A549 (cell line): ENCODE results near the gene C21orf58. TPM values are rescaled to one million over a fixed set of nuclear protein-coding genes. Genes with fewer than 3 reads are reported as not detected.

Experiments used
- ATAC-seq, 2 experiments: fragments of 200-7000 bp in 1 of 2; fragments of >200 bp in 1 of 2; cut with Nextera tagmentation in 1 of 2; cut with Tn5 transposase in 1 of 2; 3 replicates each; pipeline versions ENCODE4 v1.8.0 to v1.9.1; 2018 to 2020; ENCODE audit warnings: mild to moderate bottlenecking in 1 of 2, moderate library complexity in 1 of 2
- CTCF ChIA-PET: fragments of 300-600 bp; sonication (Branson Sonifier 250); formaldehyde crosslinking; extraction: SDS; loops from one replicate; lab custom pipeline; 2021; ENCODE audit warnings: antibody characterized with exemption, inconsistent platforms; lab: Yijun Ruan, JAX
- POLR2A ChIA-PET: fragments of 350-600 bp; formaldehyde crosslinking; extraction: SDS; loops from one replicate; lab custom pipeline; 2021; ENCODE audit warnings: antibody characterized with exemption, inconsistent platforms; lab: Yijun Ruan, JAX
- DNase-seq, 2 experiments: peaks; one replicate each; pipeline versions ENCODE4 v3.0.0 to v3.0.0-alpha.2; 2011 to 2016; ENCODE audit warnings: low read depth in 1 of 2, low spot score in 1 of 2
- FAIRE-seq: peaks from 2 replicates; lab custom pipeline; 2011; peaks lifted over from hg19 to GRCh38; lab: Jason Lieb, UNC
- H3K27ac ChIP-seq, 2 experiments: fragments of >200 bp; sonication (Bioruptor Twin); formaldehyde crosslinking; 3 replicates each; pipeline ENCODE4 v1.5.1; 2016 to 2017
- H3K4me1 ChIP-seq: fragments of >200 bp; sonication (Bioruptor Twin); formaldehyde crosslinking; 3 replicates; pipeline ENCODE4 v1.6.1; 2016
- H3K4me2 ChIP-seq: fragments of >200 bp; sonication (Bioruptor Twin); formaldehyde crosslinking; 3 replicates; pipeline ENCODE4 v1.6.1; 2016
- H3K4me3 ChIP-seq: fragments of >200 bp; sonication (Bioruptor Twin); formaldehyde crosslinking; 3 replicates; pipeline ENCODE4 v1.5.1; 2016
- H3K9me3 ChIP-seq: fragments of >200 bp; sonication (Bioruptor Twin); formaldehyde crosslinking; 3 replicates; pipeline ENCODE4 v1.6.1; 2016
- ATOH8 ChIP-seq: fragments of 250-450 bp; sonication (Bioruptor Pico); IDR thresholded peaks from 2 replicates; pipeline ENCODE4 v1.5.0; 2020; ENCODE audit warnings: low read depth, mild to moderate bottlenecking, moderate library complexity
- CBX2 ChIP-seq: fragments of 200-600 bp; sonication (generic); IDR thresholded peaks from 2 replicates; pipeline ENCODE4 v1.6.1; 2016; ENCODE audit warnings: low read depth, mild to moderate bottlenecking, borderline replicate concordance
- CEBPB ChIP-seq, 2 experiments: fragments of >200 bp in 1 of 2; sonication (Bioruptor Twin) in 1 of 2; formaldehyde crosslinking in 1 of 2; IDR thresholded peaks; 2 replicates each; pipeline ENCODE4 v1.6.1; 2012 to 2016
- CHD2 ChIP-seq: fragments of 150-350 bp; IDR thresholded peaks from 2 replicates; pipeline ENCODE4 v1.6.1; 2014; ENCODE audit warnings: low read length; ENCODE audit not compliant: partially characterized antibody
- ELK1 ChIP-seq: fragments of 150-350 bp; IDR thresholded peaks from 2 replicates; pipeline ENCODE4 v1.6.1; 2014; ENCODE audit warnings: low read depth, mild to moderate bottlenecking, low read length
- EP300 ChIP-seq, 2 experiments: fragments of >200 bp; sonication (Bioruptor Twin); formaldehyde crosslinking; IDR thresholded peaks; 2 replicates in 1 of 2; 3 replicates in 1 of 2; pipeline ENCODE4 v1.6.1; 2016 to 2017
- FOSB ChIP-seq: fragments of 250-450 bp; sonication (Bioruptor Pico); IDR thresholded peaks from 2 replicates; pipeline ENCODE4 v1.5.0; 2020; ENCODE audit warnings: mild to moderate bottlenecking, moderate library complexity
- HDAC2 ChIP-seq: fragments of 200-600 bp; sonication (generic); IDR thresholded peaks from 2 replicates; pipeline ENCODE4 v1.6.1; 2016
- HES2 ChIP-seq: fragments of >200 bp; sonication (Bioruptor Twin); formaldehyde crosslinking; IDR thresholded peaks from 2 replicates; pipeline ENCODE4 v1.6.1; 2016
- HOXA7 ChIP-seq: fragments of 250-450 bp; sonication (Bioruptor Pico); IDR thresholded peaks from 2 replicates; pipeline ENCODE4 v1.5.0; 2020; ENCODE audit warnings: mild to moderate bottlenecking, moderate library complexity
- MAFK ChIP-seq: fragments of 450-650 bp; IDR thresholded peaks from 2 replicates; pipeline ENCODE4 v1.6.1; 2014; ENCODE audit not compliant: partially characterized antibody
- NR3C1 ChIP-seq: fragments of >200 bp; sonication (Bioruptor Twin); formaldehyde crosslinking; IDR thresholded peaks from 3 replicates; pipeline ENCODE4 v1.6.1; 2017
- PHF8 ChIP-seq: fragments of 200-600 bp; sonication (generic); IDR thresholded peaks from 2 replicates; pipeline ENCODE4 v1.6.1; 2016; ENCODE audit warnings: low read depth, mild to moderate bottlenecking, antibody characterized with exemption, moderate library complexity, borderline replicate concordance
- POLR2A ChIP-seq: IDR thresholded peaks from 2 replicates; pipeline ENCODE4 v1.6.1; 2012; ENCODE audit warnings: mild to moderate bottlenecking, low read length
- RARB ChIP-seq: fragments of 250-450 bp; sonication (Bioruptor Pico); IDR thresholded peaks from 2 replicates; pipeline ENCODE4 v1.8.0; 2021; ENCODE audit warnings: mild to moderate bottlenecking, moderate library complexity
- RCOR1 ChIP-seq: fragments of 150-350 bp; IDR thresholded peaks from 2 replicates; pipeline ENCODE4 v1.6.1; 2014; ENCODE audit warnings: antibody characterized with exemption, low read length, low read depth
- RFX5 ChIP-seq: fragments of 450-650 bp; IDR thresholded peaks from 2 replicates; pipeline ENCODE4 v1.7.1; 2014; ENCODE audit warnings: antibody characterized with exemption, mild to moderate bottlenecking, moderate library complexity
- RNF2 ChIP-seq: fragments of 200-600 bp; sonication (generic); IDR thresholded peaks from 2 replicates; pipeline ENCODE4 v1.6.1; 2016; ENCODE audit warnings: low read depth, mild to moderate bottlenecking, antibody characterized with exemption, moderate library complexity, borderline replicate concordance
- SMC3 ChIP-seq: fragments of >200 bp; sonication (Bioruptor Twin); formaldehyde crosslinking; IDR thresholded peaks from 3 replicates; pipeline ENCODE4 v1.6.1; 2018; ENCODE audit warnings: inconsistent platforms
- TFCP2L1 ChIP-seq: fragments of 250-450 bp; sonication (Bioruptor Pico); IDR thresholded peaks from 2 replicates; pipeline ENCODE4 v1.5.0; 2021; ENCODE audit warnings: mild to moderate bottlenecking
- ZC3H11A ChIP-seq: fragments of 450-650 bp; IDR thresholded peaks from 2 replicates; pipeline ENCODE4 v1.6.1; 2014; ENCODE audit warnings: antibody characterized with exemption, mild to moderate bottlenecking
- whole genome bisulfite sequencing: methylation state at CpG from one replicate; pipeline ENCODE4 v1.1.6; 2017; ENCODE audit errors: missing lambda C conversion rate; 5-methylcytosine and 5-hydroxymethylcytosine counted together
- polyA plus RNA-seq, 4 experiments: library from polyadenylated mRNA; depleted of rRNA in 3 of 4; stranded (reverse); fragments of >200 nt; fragmentation: RNase III in 1 of 4; extraction: RNeasy Plus Mini Kit Qiagen cat#74134 plus additional on column Dnase treatment in 1 of 4; gene quantifications; 2 replicates in 3 of 4; 3 replicates in 1 of 4; pipeline ENCODE4 v1.2.3, GENCODE V29; 2011 to 2017
- TF ChIP-seq, protein P1 (sequence below): IDR thresholded peaks from 2 replicates; pipeline ENCODE4 v1.6.1; 2012
- TF ChIP-seq, protein P2 (sequence below): fragments of 200-600 bp; sonication (generic); IDR thresholded peaks from 2 replicates; pipeline ENCODE4 v1.6.1; 2016; ENCODE audit warnings: antibody characterized with exemption, mild to moderate bottlenecking, moderate library complexity
- TF ChIP-seq, protein P3 (sequence below): IDR thresholded peaks from 2 replicates; pipeline ENCODE4 v1.6.1; 2012

C21orf58 gene
- polyA plus RNA-seq, 2 of the 4 experiments (the other 2 are of a cell fraction): 3.2 to 8.5 TPM

- H3K27ac ChIP-seq: no peak overlapping the region
- no peak for FAIRE-seq
- ATAC-seq: no peak
- no peak overlapping the region for H3K4me2 ChIP-seq
- H3K4me1 ChIP-seq: no peaks in the 10 kb centered on the region
- TF ChIP-seq MAFK (no peak), SMC3 (no peak), RARB (no peak)
- TF ChIP-seq, all 56 proteins: peak for 0
- 93% methylated on average over 13 of the region's 13 CpGs for WGBS
- no peak overlapping the region for H3K4me3 ChIP-seq
- ChIA-PET POLR2A (no interaction called here), CTCF (interaction anchor here (0.7 to 1.7 kb wide), 2 partner anchors 17 to 46 kb away, joined by 3 to 5 read pairs; partner anchors contain the start of genes MCM3AP and YBEY)
- no peaks in the 10 kb centered on the region for H3K9me3 ChIP-seq
- DNase-seq: no peak
Measured at GRCh38 chr21:46268371-46268770, 55.3 kb downstream of the C21orf58 start.

- H3K9me3 ChIP-seq: no peaks in the 10 kb centered on the region
- POLR2A ChIA-PET: no interaction called here
- no peak overlapping the region for H3K4me3 ChIP-seq
- DNase-seq: no peak
- no peak overlapping the region for H3K27ac ChIP-seq
- no peak overlapping the region for H3K4me2 ChIP-seq
- ATAC-seq: no peak
- CTCF ChIA-PET: interaction anchor here (0.9 to 1.7 kb wide), 2 partner anchors 19 to 26 kb away, joined by 3 to 5 read pairs; partner anchors contain the start of genes MCM3AP and YBEY
- no peaks in the 10 kb centered on the region for H3K4me1 ChIP-seq
- TF ChIP-seq HDAC2 (no peak), RCOR1 (no peak), ZC3H11A (no peak), NR3C1 (no peak), TFCP2L1 (no peak), CEBPB (IDR thresholded peaks at IDR 0.05) (no peak), HES2 (no peak), PHF8 (no peak), ATOH8 (CRISPR knock-in tag) (no peak)
- TF ChIP-seq, protein P1, sequence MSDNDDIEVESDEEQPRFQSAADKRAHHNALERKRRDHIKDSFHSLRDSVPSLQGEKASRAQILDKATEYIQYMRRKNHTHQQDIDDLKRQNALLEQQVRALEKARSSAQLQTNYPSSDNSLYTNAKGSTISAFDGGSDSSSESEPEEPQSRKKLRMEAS: no peak
- TF ChIP-seq, protein P2, sequence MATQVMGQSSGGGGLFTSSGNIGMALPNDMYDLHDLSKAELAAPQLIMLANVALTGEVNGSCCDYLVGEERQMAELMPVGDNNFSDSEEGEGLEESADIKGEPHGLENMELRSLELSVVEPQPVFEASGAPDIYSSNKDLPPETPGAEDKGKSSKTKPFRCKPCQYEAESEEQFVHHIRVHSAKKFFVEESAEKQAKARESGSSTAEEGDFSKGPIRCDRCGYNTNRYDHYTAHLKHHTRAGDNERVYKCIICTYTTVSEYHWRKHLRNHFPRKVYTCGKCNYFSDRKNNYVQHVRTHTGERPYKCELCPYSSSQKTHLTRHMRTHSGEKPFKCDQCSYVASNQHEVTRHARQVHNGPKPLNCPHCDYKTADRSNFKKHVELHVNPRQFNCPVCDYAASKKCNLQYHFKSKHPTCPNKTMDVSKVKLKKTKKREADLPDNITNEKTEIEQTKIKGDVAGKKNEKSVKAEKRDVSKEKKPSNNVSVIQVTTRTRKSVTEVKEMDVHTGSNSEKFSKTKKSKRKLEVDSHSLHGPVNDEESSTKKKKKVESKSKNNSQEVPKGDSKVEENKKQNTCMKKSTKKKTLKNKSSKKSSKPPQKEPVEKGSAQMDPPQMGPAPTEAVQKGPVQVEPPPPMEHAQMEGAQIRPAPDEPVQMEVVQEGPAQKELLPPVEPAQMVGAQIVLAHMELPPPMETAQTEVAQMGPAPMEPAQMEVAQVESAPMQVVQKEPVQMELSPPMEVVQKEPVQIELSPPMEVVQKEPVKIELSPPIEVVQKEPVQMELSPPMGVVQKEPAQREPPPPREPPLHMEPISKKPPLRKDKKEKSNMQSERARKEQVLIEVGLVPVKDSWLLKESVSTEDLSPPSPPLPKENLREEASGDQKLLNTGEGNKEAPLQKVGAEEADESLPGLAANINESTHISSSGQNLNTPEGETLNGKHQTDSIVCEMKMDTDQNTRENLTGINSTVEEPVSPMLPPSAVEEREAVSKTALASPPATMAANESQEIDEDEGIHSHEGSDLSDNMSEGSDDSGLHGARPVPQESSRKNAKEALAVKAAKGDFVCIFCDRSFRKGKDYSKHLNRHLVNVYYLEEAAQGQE: no peak
- TF ChIP-seq, protein P3, sequence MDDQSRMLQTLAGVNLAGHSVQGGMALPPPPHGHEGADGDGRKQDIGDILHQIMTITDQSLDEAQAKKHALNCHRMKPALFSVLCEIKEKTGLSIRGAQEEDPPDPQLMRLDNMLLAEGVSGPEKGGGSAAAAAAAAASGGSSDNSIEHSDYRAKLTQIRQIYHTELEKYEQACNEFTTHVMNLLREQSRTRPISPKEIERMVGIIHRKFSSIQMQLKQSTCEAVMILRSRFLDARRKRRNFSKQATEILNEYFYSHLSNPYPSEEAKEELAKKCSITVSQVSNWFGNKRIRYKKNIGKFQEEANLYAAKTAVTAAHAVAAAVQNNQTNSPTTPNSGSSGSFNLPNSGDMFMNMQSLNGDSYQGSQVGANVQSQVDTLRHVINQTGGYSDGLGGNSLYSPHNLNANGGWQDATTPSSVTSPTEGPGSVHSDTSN: no peak
- no peak for FAIRE-seq
- WGBS: 94% methylated on average over 12 of the region's 19 CpGs
Measured at GRCh38 chr21:46266946-46267345, 56.7 kb downstream of the C21orf58 start.

DNA sequence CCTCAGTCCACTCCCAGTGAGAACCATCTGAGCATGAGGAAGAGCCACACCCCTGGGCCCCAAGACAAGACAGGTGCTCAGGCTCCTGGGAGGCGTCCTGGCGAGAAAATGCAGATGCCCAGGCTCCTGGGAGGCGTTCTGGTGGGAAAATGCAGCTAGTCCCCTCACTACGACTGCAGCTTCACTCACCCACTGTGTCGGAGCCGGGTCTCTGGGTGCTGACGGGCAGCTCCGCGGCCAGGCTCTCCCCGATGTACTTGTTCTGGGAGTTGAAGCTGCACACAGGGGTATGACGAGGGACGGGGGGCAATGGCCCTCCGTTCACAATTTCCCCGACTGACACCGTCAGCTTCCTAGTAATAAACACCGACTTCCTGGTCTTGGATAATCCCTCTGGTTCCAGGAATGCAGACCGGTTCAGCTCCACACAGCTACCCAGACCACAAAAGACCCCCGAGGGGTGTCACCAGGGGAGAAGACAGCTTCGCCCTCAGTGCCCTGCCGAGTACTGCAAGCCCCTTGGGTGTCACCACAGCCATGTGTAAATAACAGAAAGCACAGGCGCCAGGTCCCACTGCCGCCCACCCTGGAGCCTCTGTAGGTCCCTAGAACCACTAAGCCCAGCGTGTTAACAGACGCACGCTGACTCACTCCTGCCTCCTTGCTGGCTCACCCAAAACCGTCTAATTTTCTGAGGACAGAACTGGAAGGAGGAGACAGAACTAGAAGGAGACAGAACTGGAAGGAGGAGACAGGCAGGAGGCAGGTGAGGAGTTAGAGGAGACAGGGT lies 57.7 kb downstream of the C21orf58 start:
- 86% methylated on average over 17 of the region's 26 CpGs for WGBS
- FAIRE-seq (no peak), ATAC-seq (no peak; a peak in 1 of 6 replicates), DNase-seq (no peak)
- Histone ChIP-seq H3K4me3 (no peak overlapping the region), H3K9me3 (no peaks in the 10 kb centered on the region), H3K4me2 (no peak overlapping the region), H3K27ac (no peak overlapping the region), H3K4me1 (no peaks in the 10 kb centered on the region)
- POLR2A ChIA-PET: no interaction called here
- CTCF ChIA-PET: interaction anchor here (0.8 kb wide), 1 partner anchor 25 kb away, joined by 3 read pairs; no protein-coding TSS in a partner anchor
- TF ChIP-seq POLR2A: no peak
- TF ChIP-seq ATOH8 (CRISPR knock-in tag): no peak
- TF ChIP-seq CHD2: no peak
- no peak for TF ChIP-seq RNF2
- TF ChIP-seq EP300 (IDR thresholded peaks at IDR 0.05): no peak
- TF ChIP-seq FOSB (CRISPR knock-in tag): no peak
- TF ChIP-seq CBX2: no peak
- TF ChIP-seq ELK1: no peak
- TF ChIP-seq RFX5: no peak
- TF ChIP-seq HOXA7 (CRISPR knock-in tag): no peak
